ENCODE data around the gene MIER2.

MIER2 gene

DNA sequence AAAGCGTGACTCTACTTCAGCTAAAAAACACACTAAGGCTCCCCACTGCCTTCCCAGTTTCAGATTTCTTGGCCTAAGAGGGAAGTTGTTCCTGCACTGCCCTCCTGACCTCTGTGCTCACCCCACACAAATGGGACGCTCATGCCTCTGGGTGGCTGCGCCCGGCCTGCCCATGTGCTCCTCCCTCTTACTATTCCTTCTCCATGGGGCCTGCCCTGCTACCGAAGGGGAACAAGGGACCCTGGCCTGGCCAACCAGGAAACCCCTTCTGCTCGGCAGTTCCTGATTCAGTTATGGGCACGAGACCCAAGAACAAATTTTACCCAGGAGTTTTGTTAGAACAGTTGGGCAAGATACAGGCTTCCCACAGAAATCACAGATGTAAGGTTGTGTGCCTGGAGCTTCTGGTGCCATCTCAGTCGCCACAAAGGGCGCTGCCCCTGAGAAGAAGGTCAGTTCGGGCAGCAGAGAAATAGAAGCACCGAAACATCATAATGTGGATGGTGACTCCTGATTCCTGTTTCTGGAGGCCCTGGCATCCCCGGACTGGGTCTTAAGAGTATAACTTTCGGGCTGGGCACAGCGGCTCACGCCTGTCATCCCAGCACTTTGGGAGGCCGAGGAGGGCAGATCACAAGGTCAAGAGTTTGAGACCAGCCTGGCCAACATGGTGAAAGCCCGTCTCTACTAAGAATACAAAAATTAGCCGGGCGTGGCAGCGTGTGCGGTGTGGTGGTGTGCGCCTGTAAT lies 47.9 kb downstream of the MIER2 start:
- no peak for ATAC-seq
- TF ChIP-seq TCF4 (CRISPR knock-in tag; IDR thresholded peaks at IDR 0.05; ENCODE audit: borderline replicate concordance) (no peak), OSR1 (CRISPR knock-in tag; IDR thresholded peaks at IDR 0.05) (no peak), ISL1 (CRISPR knock-in tag; IDR thresholded peaks at IDR 0.05) (no peak), ZFP3 (CRISPR knock-in tag; IDR thresholded peaks at IDR 0.05) (no peak), CSDC2 (CRISPR knock-in tag; IDR thresholded peaks at IDR 0.05) (no peak), SNAI2 (CRISPR knock-in tag; IDR thresholded peaks at IDR 0.05) (no peak)

- TF ChIP-seq TOX (CRISPR knock-in tag; IDR thresholded peaks at IDR 0.05; ENCODE audit: borderline replicate concordance): no peak
- no peak for TF ChIP-seq ZFP3 (CRISPR knock-in tag; IDR thresholded peaks at IDR 0.05)
- no peak for TF ChIP-seq CSDC2 (CRISPR knock-in tag; IDR thresholded peaks at IDR 0.05)
- TF ChIP-seq ESRRG (CRISPR knock-in tag; IDR thresholded peaks at IDR 0.05): no peak
- no peak for TF ChIP-seq RARB (CRISPR knock-in tag; IDR thresholded peaks at IDR 0.05)
- no peak for TF ChIP-seq ZFP30 (CRISPR knock-in tag; IDR thresholded peaks at IDR 0.05)
- ATAC-seq: no peak
Measured at GRCh38 chr19:295687-296370, 48.8 kb downstream of the MIER2 start.

DNA sequence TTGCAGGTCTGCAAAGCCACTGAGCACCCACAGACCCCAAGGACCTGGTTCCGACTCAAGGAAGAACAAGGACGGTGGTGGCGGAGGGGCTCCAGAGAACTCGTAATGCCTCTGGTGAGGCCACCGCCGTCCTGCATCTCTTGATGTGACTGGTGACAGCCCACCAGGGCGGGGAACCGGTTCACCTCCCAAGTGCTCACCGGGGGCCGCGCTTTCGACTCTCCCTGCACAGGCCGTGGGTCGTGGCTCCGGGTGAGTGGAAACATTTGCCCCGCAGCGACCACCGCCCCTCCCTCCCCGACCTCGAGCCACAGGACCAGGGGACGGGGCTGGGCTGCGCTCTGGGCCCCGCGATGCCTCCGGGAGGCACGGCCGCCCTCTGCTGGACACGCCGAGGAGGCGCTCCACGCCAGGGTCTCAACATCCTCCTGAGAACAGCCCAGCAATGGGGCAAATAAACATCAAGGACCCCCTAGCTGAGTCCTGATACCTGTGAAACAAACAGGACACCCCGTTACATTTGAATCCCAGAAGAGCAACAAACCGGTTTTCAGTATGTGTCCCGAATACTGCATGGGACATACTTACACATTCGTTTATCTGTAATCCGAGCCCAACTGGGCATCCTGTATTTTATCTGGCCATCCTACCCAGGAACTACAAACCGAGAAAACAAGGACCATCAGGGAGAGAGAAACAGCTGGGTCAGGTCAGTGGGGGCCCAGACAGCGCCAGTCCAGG lies 49.5 kb downstream of the MIER2 start:
- no peak for ATAC-seq

DNA sequence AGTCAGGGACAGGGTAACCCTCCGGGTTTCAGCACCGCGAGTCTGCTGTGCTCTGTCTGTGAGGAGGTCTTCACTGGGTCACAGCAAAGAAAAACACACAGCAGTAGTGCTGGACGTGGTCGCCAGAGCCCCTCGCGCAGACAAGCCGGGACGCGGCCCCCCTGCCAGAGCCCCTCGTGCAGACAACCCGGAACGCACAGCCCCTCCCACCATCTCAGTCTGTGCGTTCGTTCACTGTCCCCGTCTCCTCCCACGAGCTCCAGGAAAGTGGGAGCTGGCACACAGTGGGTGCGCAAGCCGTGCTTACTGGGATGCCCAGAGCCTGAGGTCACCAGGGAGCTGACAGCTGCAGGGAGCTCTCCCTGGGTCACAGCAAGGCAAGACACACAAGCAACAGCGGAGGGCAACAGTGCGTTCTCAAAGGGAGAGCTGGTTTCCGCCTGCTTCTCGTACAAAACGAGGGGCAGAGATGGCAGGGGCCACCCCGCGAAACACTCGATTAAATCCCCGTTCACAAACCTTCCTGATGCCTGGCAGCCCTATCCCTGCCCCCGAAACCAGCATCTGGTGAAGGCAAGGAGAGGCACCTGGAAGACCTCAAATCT lies 50.2 kb downstream of the MIER2 start:
- no peak for ATAC-seq
- TF ChIP-seq ZNF70 (CRISPR knock-in tag; IDR thresholded peaks at IDR 0.05) (no peak), ZNF565 (CRISPR knock-in tag; conservative IDR thresholded peaks at IDR 0.05; ENCODE audit: low read depth) (no peak), TCF4 (CRISPR knock-in tag; IDR thresholded peaks at IDR 0.05; ENCODE audit: borderline replicate concordance) (no peak), GLIS3 (CRISPR knock-in tag; IDR thresholded peaks at IDR 0.05) (no peak), PATZ1 (CRISPR knock-in tag; IDR thresholded peaks at IDR 0.05; ENCODE audit: borderline replicate concordance) (no peak), ZFP3 (CRISPR knock-in tag; IDR thresholded peaks at IDR 0.05) (no peak), ZC3H10 (CRISPR knock-in tag; IDR thresholded peaks at IDR 0.05) (no peak), CSDC2 (CRISPR knock-in tag; IDR thresholded peaks at IDR 0.05) (no peak), POU6F1 (CRISPR knock-in tag; IDR thresholded peaks at IDR 0.05; ENCODE audit: borderline replicate concordance, low read depth) (no peak)

More for the DNA sequence above, 49.5 kb downstream of the MIER2 start:
- no peak for TF ChIP-seq PPARA (CRISPR knock-in tag; IDR thresholded peaks at IDR 0.05; ENCODE audit: borderline replicate concordance)
- no peak for TF ChIP-seq TCF4 (CRISPR knock-in tag; IDR thresholded peaks at IDR 0.05; ENCODE audit: borderline replicate concordance)
- no peak for TF ChIP-seq CSRNP3 (CRISPR knock-in tag; IDR thresholded peaks at IDR 0.05)
- no peak for TF ChIP-seq TOX (CRISPR knock-in tag; IDR thresholded peaks at IDR 0.05; ENCODE audit: borderline replicate concordance)
- no peak for TF ChIP-seq BACH2 (CRISPR knock-in tag; IDR thresholded peaks at IDR 0.05; ENCODE audit: borderline replicate concordance)
- no peak for TF ChIP-seq SNAI2 (CRISPR knock-in tag; IDR thresholded peaks at IDR 0.05)
- no peak for TF ChIP-seq ZC3H10 (CRISPR knock-in tag; IDR thresholded peaks at IDR 0.05)
- TF ChIP-seq ZNF8 (CRISPR knock-in tag; IDR thresholded peaks at IDR 0.05): no peak
- no peak for TF ChIP-seq TSHZ2 (CRISPR knock-in tag; IDR thresholded peaks at IDR 0.05)
- no peak for TF ChIP-seq ESRRG (CRISPR knock-in tag; IDR thresholded peaks at IDR 0.05)
